OCI-M2 (cell line): Measurements from ENCODE around the gene GHR.

Experiments used
- DNase-seq: peaks from one replicate; lab custom pipeline; 2025; ENCODE audit not compliant: unreplicated experiment; lab: John Stamatoyannopoulos, UW

The GHR gene

DNA sequence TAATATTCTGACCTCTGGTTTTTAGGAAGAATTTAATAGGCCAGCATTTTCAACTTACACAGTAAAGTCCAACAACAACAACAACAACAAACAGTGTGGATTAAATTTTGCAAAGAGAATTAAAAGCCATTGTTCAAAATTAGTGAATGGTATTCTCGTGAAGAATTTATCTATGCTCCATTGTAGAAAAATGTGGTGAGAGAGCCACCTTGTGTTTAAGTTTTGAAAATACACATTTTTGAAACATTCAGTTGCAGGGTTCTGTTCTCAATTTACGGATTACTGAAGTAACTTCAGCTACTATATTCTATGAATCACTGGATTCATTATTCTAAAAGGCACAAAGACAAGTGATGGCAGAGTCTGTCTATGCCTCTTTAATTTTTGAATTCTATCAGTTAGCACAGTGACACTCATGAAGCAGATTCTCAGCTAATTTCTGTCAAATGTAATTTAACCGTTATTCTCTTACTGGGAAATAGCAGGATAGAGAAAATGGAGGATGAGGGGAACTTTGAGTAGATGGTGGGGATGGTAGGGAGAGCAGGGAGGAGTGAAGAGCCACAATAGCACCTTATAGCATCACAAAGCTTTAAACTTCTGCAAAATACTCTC, 344.4 kb downstream of the GHR start:
- DNase-seq, result no peak

DNA sequence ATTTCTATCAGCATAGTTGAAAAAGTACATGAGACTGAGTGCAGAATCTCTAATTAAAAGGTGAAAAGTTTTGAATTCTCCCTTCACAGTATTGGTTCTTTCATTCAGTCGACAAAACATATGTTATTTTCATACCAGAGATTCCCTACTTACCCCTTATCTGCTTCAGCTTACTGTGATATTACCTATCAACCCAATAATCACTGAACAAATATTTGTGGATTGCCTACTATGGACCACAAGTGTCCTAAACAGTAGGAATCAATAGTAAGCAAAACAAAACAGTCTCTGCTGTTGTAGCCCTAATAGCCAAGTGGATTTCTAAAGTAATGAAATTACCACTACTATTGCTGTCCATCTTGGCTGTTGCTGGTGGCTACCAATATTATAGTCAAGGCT, 344.9 kb downstream of the GHR start:
- DNase-seq, result no peak

DNA sequence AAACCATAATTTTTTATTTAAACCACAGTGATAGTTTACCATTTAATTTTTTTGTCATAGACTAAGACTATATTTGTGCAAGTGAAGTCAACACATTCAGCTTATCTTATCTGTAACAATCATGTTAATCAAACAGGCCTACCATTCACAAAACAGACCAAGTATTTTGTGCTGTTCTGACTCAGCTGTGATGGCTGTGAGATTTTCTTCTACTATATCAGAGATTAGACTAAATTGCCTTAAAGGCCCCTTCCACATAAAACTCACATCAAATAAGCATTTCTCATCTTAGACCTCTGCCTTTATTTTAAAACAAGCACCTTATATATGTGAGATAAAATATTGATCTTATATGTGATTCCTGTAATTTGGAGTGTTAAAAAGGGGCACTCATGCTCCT, 346.8 kb downstream of the GHR start:
- no peak for DNase-seq
